HG03460 (cell line): Measurements from ENCODE around the gene LINGO1.

Source experiments
- ATAC-seq: cut with Tn5 transposase; IDR thresholded peaks from one replicate; pipeline ENCODE4 v1.9.1; 2021; ENCODE audit not compliant: unreplicated experiment

Gene LINGO1

GRCh38 chr15:77597804-77598453 is 34.8 kb downstream of the LINGO1 start:
- ATAC-seq: no peak

DNA sequence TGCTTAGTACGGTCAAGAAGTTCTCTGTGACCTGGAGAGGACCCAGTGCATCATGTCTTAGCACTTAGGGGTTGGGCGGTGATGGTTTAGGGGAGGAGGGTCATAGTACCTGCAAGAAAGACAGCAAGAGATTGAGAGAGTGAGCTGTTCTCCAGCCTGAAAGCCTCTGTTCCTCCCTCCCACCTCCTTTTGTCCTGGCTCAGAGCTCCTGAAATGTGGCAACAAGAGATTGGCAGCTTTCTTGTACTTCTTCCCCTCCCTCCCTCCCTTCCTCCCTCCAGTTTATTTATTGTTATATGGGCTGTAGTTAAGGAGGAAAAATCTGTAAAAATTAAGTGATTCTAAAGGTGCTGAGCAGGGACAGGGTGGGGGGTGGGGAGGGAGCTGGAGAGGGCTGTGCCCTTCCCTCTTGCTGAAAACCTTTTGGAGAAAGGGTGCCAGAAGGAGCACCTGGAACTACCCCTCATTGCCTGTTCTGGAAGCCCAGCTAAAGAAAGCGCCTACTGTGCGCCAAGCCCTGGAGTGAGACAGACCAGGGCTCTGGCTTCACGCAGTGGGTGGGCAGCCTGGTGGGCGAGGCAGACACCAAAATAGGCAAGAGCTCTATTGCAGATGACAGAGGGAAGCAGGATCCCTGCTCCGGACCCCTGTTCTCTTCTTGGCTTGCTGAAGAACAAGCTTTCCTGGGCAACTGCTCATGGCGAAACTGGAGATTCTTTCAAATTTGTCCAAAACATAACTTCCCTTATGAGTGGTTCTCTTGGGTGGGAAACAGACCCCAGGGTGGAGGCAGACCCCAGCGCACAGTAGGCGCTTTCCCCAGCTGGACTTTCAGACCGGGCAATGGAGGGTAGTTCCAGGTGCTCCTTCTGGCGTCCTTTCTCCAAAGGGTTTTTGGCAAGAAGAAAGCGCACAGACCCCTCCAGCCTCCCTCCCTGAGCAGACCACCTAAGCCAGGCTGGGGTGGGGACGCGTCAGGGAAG is 35.6 kb downstream of the LINGO1 start:
- ATAC-seq: no peak

DNA sequence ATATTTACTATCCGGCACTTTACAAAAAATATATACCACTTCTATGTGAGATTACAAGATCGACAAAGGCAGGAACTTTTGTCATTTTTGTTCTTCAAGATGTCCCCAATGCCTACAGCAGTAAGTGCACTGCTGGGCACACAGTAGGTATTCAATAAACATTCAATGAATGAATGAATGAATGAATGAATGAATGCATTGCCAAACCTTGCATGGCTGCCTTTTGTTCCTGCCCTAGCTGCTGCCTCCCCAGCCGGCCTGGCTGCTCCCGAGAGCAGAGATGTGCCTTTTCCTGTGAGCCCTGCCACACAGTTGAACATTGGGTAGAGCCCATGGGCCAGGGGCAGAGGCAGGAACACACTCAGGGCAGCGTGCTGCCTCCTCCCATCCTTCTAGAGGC is 37.5 kb downstream of the LINGO1 start:
- ATAC-seq: no peak

GRCh38 chr15:77592758-77593157 is 40.0 kb downstream of the LINGO1 start:
- ATAC-seq: no peak

DNA sequence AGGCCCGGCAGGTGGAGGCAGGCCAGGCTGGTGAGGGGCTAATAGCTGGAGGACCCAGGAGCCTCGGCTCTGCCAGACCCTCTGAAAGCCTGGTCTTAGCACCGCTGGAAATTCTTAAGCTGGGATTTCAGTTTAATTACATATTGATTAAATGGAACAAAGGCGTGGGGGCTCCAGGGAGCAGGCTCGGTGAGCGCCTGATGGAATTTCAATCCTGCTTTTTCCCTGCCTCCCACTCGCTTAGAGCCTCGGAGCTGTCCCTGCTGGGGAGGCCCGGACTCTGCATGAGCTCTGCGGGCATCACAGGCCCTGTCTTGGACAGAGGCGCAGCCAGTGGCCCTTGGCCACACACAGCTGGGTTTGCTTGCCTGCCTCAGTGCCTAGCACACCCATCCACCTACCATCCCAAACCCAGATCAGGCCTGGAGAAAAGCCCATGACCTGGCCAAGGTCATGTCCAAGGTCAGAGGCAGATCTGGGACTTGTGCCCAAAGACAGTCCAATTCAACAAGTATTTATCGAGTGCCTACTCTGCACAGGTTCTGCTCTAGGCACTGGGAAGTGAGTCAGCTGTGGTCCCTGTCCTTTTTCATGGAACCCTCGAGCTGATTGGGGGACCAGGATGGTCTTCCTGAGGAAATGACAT is 40.6 kb downstream of the LINGO1 start:
- no peak for ATAC-seq

- ATAC-seq: no peak
These were observed 42.9 kb downstream of the LINGO1 start for GRCh38 chr15:77589839-77590238.

DNA sequence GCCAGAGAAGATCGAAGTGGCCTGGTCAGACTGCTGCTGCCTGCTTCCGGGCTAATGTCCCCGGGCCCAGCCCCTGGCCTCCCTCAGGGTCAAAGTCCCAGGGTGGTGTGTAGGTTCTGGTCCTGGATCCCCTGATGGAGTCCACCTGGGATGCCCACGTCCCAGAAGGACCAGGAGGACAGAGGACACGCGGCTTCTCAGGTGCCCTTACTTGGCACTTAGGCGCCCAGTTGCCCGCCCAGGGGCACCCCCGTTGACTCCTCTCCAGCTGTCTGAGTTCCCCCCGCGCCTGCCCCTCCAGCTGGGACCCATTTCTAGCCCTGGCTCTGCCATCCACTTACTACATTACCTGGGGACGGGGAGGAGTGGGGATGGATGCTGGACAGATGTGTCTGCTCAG is 44.6 kb downstream of the LINGO1 start:
- ATAC-seq: no peak

DNA sequence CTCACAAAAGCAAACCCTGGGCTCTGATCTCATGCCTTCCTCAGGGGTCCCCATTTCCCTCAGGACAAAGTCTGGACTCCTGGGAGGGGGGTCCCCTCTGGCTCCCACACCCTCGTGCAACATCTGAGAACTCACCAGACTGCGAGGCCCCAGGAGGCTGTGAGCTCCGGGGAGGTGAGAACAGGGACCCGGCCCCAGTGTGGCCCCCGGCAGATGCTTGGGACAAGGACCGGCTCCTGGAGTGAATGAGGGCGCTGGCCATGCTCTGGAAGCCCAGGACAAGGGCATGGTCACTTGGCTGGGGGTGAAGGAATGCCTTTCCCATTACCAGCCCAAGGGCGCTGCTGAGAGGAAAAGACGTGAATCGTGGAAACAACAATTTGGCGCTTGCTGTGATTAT is 48.0 kb downstream of the LINGO1 start:
- ATAC-seq: no peak

GRCh38 chr15:77584201-77584600 is 48.5 kb downstream of the LINGO1 start:
- no peak for ATAC-seq

- ATAC-seq: no peak
These were observed 49.9 kb downstream of the LINGO1 start for GRCh38 chr15:77582763-77583162.

DNA sequence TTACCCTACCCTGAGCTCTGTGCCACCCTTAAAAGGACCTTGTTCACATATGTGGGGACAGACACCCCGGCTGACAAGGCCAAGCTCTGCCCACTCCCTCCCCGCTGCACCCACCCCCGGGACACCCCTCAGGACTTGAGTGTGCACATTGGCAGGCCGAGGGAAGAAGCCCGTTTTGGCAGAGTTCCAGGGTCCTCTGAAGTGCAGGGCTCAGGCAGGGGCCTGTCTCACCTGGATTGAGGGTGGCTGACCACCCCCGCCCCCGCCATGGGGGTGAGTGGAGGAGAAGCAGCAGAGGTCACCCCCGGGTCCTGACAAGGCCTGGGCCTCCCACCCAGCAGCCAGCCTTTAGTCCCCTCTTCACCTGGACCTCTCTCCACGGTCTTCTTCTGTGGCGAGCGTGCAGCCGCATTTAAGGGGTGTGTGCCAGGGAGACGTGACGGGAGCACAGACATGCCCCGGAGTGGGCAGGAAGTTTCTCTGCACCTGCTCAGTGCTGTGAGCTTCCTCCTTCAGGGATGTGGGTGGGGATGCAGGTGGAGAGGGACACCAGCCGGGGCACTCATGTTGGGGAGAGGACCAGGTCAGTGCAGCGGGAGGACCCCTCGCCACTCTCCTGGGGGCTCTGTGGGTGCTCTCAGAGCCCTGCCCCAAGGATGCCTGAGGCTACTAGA is 50.7 kb downstream of the LINGO1 start:
- no peak for ATAC-seq

DNA sequence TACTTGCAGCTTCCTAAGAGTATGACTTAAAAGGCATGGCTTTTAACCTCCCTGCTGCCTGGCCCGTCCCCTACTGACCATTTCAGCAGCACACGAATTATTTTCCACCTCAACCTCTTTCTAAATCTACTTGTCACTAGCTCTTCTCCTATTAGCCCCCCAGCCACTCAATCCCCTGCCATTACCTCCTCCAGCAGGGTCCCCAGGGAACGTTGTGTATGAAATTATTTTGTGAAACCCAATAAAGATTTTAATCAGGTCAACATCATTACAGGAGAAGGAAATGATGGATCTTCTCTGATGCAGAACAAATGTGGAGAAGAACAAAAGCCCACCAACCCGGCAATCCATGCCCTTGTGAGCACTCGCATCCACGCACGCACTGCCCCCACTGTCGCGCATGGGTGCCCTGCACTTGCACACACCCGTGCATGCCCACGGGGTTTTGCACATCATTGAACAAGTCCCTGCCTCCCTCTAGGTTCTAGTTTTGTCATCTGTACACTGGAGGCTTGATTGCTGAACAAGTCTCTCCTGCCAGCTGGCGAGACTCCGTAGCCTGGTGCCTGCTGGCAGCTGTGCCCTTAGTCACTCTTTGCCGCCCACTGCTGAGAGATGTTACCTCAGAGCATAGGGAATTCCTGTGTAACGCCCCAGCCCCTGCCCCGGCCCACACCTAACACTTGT is 51.6 kb downstream of the LINGO1 start:
- ATAC-seq: no peak

DNA sequence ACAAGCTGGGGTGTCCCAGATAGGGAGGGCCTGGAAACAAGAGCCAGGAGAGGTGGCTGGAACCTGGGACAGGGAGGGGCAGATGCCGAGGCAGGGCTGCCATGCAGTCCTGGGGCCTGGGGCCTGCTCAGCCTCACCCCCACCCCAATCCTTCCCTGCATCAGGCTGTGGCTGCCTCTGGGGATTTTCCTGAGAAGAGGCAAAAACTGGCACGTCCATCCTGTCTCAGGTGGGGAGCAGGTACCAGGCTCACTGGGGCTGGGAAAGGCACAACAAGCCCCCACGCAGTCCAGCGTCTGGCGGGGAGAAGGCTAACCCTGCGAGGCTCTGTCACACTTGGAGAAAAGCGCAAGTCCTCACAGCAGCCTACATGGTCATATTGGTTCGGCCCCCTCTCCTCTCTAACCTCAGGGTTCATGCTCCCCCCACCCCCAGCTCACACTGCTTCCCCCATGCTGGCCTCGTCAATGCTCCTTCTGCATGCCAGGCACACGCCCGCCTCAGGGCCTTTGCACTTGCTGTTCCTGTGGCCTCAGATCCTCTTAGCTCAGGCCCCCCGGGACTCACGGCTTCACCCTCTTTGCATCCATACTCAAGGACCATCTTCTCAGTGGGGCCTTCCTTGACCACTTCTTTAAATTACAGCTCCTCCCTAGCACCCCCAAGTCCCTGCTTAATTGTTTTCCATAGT is 53.1 kb downstream of the LINGO1 start:
- ATAC-seq: no peak

DNA sequence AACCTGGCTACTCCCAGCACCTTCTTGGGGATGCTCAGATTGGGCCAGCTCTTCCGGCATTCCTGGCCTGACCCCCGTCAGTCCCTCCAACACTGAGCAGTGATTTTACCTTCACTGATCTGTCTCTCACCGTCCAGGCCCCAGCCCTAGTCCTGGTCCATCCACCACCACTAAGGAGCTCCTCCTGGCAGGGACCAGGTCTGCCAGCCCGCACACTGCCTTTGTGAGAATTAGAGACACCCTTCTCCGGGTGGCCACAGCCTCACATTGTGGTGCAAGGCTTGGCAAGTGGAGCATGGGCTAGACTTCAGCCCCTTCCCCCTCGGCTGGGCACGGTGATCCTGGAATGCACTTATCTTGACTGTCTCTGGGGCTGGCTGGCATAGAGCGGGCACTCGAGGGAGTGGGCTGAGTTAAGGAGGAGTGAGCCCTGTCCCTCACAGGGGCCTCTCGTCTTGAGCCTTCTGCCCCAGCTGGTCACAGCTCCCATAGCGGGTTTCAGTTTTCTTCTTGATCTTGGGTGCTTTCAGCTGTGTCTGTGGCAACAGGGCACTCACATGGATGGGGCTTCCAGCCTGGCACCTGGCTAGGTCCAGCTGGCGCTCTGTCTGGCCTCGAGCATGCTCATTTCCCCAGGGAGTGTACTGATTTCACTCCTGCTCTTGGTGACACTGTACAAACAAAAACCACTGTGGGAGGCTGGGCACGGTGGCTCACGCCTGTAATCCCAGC is 53.9 kb downstream of the LINGO1 start:
- no peak for ATAC-seq

- no peak for ATAC-seq
These were observed 55.3 kb downstream of the LINGO1 start for GRCh38 chr15:77577366-77577950.

DNA sequence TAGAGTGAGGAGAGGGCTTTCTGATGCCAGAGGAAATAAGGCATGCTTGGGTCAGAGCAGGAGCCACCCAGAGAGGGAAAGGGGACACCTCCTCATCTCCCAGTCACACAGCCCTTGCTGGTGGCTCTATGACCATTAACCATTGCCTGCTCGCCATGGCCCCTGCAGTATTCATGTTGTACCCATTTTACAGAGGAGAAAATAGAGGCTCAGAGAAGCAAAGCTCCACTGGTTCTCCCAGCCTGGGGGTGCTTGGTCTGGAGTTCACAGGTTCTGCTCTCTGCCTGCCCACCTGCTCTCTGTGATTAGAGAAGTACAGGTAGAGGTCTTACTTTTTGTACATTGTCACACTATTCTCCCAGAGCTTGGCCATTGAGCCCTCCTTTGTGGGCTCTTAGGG is 56.2 kb downstream of the LINGO1 start:
- ATAC-seq: no peak

GRCh38 chr15:77575203-77575934 is 57.3 kb downstream of the LINGO1 start:
- ATAC-seq: no peak

DNA sequence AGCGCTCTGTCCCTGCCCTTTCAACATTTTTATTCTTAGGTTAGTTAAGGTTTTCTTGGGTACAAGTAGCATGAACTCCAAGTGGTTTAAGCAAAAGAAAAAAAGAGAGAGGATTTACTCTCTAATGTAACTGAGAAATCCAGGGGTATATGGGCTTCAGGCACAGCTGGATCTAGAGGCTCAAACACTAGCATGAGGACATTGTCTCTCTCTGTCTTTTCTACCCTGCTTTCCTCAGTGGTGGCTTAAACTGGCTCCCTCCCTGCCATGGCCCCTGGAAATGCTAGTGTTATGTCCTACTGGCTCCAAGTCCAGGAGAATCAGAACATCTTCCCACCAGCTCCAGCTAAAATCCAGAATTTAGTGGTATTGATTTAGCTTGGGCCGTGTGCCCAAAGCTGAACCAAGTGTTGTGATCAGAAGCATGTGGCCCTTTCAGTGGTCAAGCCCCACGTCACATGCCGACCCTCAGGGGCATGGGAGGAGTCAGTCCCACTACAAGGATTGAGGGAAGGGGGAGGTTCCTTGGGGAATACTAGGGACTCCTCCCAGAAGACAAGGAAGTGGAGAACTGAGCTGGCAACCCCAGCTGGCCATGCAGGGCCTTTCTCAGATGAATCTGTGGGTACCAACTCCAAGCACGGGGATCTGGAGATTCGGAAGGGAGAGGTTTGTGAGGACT is 58.0 kb downstream of the LINGO1 start:
- no peak for ATAC-seq
